ENCODE results near the gene SLC10A7.

SLC10A7 gene

GRCh38 chr4:146446555-146446954 is 75.2 kb downstream of the SLC10A7 start:
- Histone ChIP-seq H3K27me3 (ENCODE audit: control insufficient read depth, low read length) (no peaks in the 10 kb centered on the region), H3K79me2 (ENCODE audit: control insufficient read depth, low read length) (no peaks in the 10 kb centered on the region), H3K36me3 (ENCODE audit: control insufficient read depth, low read length) (no peaks in the 10 kb centered on the region), H4K20me1 (ENCODE audit: control insufficient read depth, insufficient read depth, low read depth, low read length) (no peaks in the 10 kb centered on the region), H3K4me1 (ENCODE audit: control insufficient read depth, low read length) (no peaks in the 10 kb centered on the region), H3F3A (ENCODE audit: control insufficient read depth, insufficient read depth) (no peaks in the 10 kb centered on the region), H3K4me3 (ENCODE audit: low read length) (no peak overlapping the region), H3K4me2 (ENCODE audit: low read length) (no peak overlapping the region), H3K9me3 (ENCODE audit: control insufficient read depth, insufficient read depth, low read length) (0 out of 2 replicates have a peak, but pooled peaks cover 4% of the 10 kb centered on the region), H3K27ac (ENCODE audit: low read depth, low read length) (no peak overlapping the region), H3K9me2 (replicated peaks; ENCODE audit: control insufficient read depth, low read length) (no peaks in the 10 kb centered on the region)
- TF ChIP-seq CTCF (IDR thresholded peaks at IDR 0.05; ENCODE audit: low read depth, low read length, poor library complexity, severe bottlenecking) = no peak
- no peak for TF ChIP-seq EZH2phosphoT487 (IDR thresholded peaks at IDR 0.05; ENCODE audit: borderline replicate concordance, low read length)

GRCh38 chr4:146445198-146446150 is 76.3 kb downstream of the SLC10A7 start:
- Histone ChIP-seq H3K27ac (ENCODE audit: low read depth, low read length) (no peak overlapping the region), H3K79me2 (ENCODE audit: control insufficient read depth, low read length) (no peaks in the 10 kb centered on the region), H3F3A (ENCODE audit: control insufficient read depth, insufficient read depth) (no peaks in the 10 kb centered on the region), H3K27me3 (ENCODE audit: control insufficient read depth, low read length) (no peaks in the 10 kb centered on the region), H3K9me2 (replicated peaks; ENCODE audit: control insufficient read depth, low read length) (no peaks in the 10 kb centered on the region), H3K4me1 (ENCODE audit: control insufficient read depth, low read length) (no peaks in the 10 kb centered on the region), H4K20me1 (ENCODE audit: control insufficient read depth, insufficient read depth, low read depth, low read length) (no peaks in the 10 kb centered on the region), H3K36me3 (ENCODE audit: control insufficient read depth, low read length) (no peaks in the 10 kb centered on the region), H3K4me3 (ENCODE audit: low read length) (no peak overlapping the region), H3K9me3 (ENCODE audit: control insufficient read depth, insufficient read depth, low read length) (no peaks in the 10 kb centered on the region), H3K4me2 (ENCODE audit: low read length) (no peak overlapping the region)
- TF ChIP-seq EZH2phosphoT487 (IDR thresholded peaks at IDR 0.05; ENCODE audit: borderline replicate concordance, low read length) (no peak), CTCF (IDR thresholded peaks at IDR 0.05; ENCODE audit: low read depth, low read length, poor library complexity, severe bottlenecking) (no peak)

- Histone ChIP-seq H3K27ac (ENCODE audit: low read depth, low read length) (no peak overlapping the region), H3K9me2 (replicated peaks; ENCODE audit: control insufficient read depth, low read length) (no peaks in the 10 kb centered on the region), H3K27me3 (ENCODE audit: control insufficient read depth, low read length) (no peaks in the 10 kb centered on the region), H3K4me3 (ENCODE audit: low read length) (no peak overlapping the region), H4K20me1 (ENCODE audit: control insufficient read depth, insufficient read depth, low read depth, low read length) (no peaks in the 10 kb centered on the region), H3K79me2 (ENCODE audit: control insufficient read depth, low read length) (no peaks in the 10 kb centered on the region), H3K4me1 (ENCODE audit: control insufficient read depth, low read length) (no peaks in the 10 kb centered on the region), H3K4me2 (ENCODE audit: low read length) (no peak overlapping the region), H3F3A (ENCODE audit: control insufficient read depth, insufficient read depth) (no peaks in the 10 kb centered on the region), H3K36me3 (ENCODE audit: control insufficient read depth, low read length) (no peaks in the 10 kb centered on the region), H3K9me3 (ENCODE audit: control insufficient read depth, insufficient read depth, low read length) (no peaks in the 10 kb centered on the region)
- TF ChIP-seq EZH2phosphoT487 (IDR thresholded peaks at IDR 0.05; ENCODE audit: borderline replicate concordance, low read length) (no peak), CTCF (IDR thresholded peaks at IDR 0.05; ENCODE audit: low read depth, low read length, poor library complexity, severe bottlenecking) (no peak)
Measured at GRCh38 chr4:146443525-146443924, 78.2 kb downstream of the SLC10A7 start.

Measured in DOHH2 (cell line).